GM10248 (cell line): ENCODE results near the gene C2CD5.

ENCODE experiments used
- CTCF ChIA-PET: fragments of 300-600 bp; sonication (Branson Sonifier 250); formaldehyde crosslinking; extraction: SDS; loops from one replicate; lab custom pipeline; 2021; ENCODE audit warnings: antibody characterized with exemption; lab: Yijun Ruan, JAX
- POLR2A ChIA-PET: fragments of 350-650 bp; sonication (Branson Sonifier 250); formaldehyde crosslinking; extraction: SDS; loops from one replicate; lab custom pipeline; 2020; ENCODE audit warnings: antibody characterized with exemption; lab: Yijun Ruan, JAX
- DNase-seq: peaks from one replicate; pipeline ENCODE4 v3.0.0; 2012; ENCODE audit errors: extremely low spot score
- TF ChIP-seq, protein P1 (sequence below): IDR thresholded peaks from 2 replicates; pipeline ENCODE4 v1.5.1; 2012; ENCODE audit warnings: mild to moderate bottlenecking, low read depth; ENCODE audit errors: extremely low read depth, missing control alignments, control extremely low read depth

The C2CD5 gene

DNA sequence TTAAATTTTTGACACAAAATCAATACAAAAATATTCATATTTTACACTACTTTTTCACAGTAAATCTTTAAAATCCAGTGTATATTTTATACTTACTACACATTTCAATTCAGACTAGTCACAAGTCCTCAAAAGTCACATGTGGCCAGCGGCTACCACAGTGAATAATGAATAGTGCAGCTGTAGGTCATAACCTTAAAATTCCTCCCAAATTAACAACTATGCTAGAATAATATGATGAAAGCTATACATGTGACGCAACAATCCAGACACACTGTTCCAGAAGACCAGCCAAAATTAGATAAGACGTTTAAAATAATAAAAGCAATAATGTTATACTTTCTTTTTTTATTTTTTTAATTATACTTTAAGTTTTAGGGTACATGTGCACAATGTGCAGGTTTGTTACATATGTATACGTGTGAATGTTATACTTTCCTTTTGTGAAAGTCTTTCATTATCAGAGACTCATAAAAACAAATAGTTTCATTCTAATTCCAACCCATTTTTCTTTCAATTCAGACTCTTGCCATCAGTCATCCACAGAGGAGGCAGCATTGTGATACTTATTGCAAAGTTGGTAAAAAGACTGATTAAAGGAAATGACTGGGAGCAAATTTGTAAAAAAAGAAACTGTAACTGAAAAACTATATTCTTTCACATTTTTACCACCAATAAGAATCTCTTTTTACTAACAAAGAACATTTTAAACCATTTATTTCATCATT is 67.0 kb downstream of the C2CD5 start:
- CTCF ChIA-PET: interaction anchor here (2.7 kb wide), 1 partner anchor 18 kb away, joined by 10 read pairs; no protein-coding TSS in a partner anchor
- POLR2A ChIA-PET: no interaction called here
- TF ChIP-seq, protein P1, sequence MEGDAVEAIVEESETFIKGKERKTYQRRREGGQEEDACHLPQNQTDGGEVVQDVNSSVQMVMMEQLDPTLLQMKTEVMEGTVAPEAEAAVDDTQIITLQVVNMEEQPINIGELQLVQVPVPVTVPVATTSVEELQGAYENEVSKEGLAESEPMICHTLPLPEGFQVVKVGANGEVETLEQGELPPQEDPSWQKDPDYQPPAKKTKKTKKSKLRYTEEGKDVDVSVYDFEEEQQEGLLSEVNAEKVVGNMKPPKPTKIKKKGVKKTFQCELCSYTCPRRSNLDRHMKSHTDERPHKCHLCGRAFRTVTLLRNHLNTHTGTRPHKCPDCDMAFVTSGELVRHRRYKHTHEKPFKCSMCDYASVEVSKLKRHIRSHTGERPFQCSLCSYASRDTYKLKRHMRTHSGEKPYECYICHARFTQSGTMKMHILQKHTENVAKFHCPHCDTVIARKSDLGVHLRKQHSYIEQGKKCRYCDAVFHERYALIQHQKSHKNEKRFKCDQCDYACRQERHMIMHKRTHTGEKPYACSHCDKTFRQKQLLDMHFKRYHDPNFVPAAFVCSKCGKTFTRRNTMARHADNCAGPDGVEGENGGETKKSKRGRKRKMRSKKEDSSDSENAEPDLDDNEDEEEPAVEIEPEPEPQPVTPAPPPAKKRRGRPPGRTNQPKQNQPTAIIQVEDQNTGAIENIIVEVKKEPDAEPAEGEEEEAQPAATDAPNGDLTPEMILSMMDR: no peak
- DNase-seq: no peak

DNA sequence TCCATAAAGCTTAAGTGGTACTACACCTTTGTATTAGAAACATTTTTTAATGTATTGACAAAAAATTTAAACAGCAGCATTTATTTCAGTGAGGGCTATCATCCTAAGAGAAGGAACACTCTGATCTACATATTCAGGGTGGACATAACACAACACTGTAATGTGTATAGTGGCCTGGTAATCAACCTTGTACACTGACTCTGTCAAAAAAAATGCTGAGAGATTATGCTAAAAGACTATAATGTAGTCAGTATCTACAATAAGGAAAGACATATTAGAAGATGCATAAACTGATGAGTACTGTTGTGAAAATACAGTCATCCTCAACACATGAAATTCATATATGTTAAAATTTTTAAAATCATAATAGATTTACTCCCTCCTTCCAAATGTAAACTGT is 68.2 kb downstream of the C2CD5 start:
- POLR2A ChIA-PET: no interaction called here
- TF ChIP-seq, protein P1: no peak
- CTCF ChIA-PET: interaction anchor here (0.8 to 2.7 kb wide), 3 partner anchors 10 to 164 kb away, joined by 3 to 10 read pairs (median 4); no protein-coding TSS in a partner anchor
- DNase-seq: no peak

GRCh38 chr12:22474970-22475720 is 69.2 kb downstream of the C2CD5 start:
- ChIA-PET CTCF (interaction anchor here (0.8 to 1.4 kb wide), 5 partner anchors 15 to 245 kb away, joined by 3 to 5 read pairs (median 3); no protein-coding TSS in a partner anchor), POLR2A (no interaction called here)
- TF ChIP-seq, protein P1: no peak
- no peak for DNase-seq

- DNase-seq: no peak
- TF ChIP-seq, protein P1: no peak
- ChIA-PET POLR2A (no interaction called here), CTCF (no interaction called here)
These were observed 71.1 kb downstream of the C2CD5 start for GRCh38 chr12:22473212-22473611.

DNA sequence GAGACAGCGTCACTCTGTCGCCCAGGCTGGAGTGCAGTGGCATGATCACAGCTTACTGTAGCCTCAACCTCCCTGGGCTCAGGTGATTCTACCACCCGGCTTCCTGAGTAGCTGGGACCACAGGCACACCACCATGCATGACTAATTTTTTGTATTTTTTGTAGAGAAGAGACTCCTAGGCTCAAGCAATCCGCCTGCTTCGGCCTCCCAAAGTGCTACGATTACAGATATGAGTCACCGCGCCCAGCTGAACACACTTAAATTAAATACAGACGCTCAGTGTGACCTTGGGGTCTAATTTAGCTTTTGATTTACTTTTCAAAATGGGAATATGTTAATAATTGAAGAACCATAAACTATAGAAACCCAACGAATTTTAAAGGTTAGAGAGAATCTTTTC is 77.2 kb downstream of the C2CD5 start:
- ChIA-PET CTCF (interaction anchor here (1.0 to 3.9 kb wide), 4 partner anchors 8 to 18 kb away, joined by 3 to 47 read pairs (median 4); no protein-coding TSS in a partner anchor), POLR2A (no interaction called here)
- no peak for DNase-seq
- TF ChIP-seq, protein P1: no peak

- ChIA-PET POLR2A (no interaction called here), CTCF (no interaction called here)
- TF ChIP-seq, protein P1: no peak
- no peak for DNase-seq
These were observed 81.0 kb downstream of the C2CD5 start for GRCh38 chr12:22463306-22463705.
